ENCODE data around the gene DOK5.

The DOK5 gene

DNA sequence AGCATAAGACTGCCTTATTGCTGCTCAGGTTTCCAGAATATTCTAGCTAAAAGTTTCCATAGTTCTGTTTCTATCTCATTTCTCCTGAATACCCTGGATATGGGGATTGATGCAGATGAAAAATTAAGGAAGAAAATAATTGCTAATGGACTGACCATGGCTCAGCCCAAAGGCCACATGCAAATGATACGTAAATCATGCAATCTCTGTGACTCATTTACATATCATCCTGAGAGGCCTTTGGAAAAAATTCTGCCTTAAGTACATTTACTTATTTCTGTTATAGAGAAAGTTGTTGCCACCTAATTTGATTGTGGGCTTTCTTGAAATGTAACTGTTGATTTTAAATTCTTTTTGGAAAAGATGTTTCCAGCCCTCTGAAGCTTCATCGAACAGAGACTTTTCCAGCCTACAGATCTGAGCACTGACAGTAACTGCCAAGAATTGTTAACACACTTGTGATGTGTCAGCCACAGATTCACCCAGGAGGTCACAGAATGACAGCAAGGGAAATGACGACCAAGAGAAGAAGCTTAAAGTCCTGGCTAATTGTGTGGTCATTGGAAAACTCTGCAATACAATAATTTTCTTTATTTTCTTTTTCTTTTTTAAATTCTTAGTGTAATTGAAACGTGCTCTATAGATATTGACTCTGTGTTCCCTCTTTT lies 174.8 kb downstream of the DOK5 start:
- DNase-seq: no peak

DNA sequence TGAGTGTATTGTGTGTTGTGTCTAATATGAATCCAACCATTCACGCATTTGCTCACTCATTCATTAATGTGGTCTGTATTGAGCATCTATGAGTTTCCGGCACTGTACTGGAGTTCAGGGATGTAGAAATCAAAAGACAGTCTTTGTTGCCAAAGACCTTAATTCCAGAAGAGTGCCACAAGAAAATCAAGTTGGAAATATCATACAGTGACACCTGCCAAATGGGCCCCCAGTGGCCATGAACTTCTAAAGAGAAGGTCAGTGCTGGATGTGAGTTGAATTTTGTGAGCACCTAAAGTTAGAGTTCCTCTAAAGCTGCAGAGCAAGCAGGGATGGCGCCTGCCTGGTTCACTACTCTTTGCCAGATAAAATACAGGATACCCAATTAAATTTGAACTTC lies 175.9 kb downstream of the DOK5 start:
- DNase-seq: no peak

DNA sequence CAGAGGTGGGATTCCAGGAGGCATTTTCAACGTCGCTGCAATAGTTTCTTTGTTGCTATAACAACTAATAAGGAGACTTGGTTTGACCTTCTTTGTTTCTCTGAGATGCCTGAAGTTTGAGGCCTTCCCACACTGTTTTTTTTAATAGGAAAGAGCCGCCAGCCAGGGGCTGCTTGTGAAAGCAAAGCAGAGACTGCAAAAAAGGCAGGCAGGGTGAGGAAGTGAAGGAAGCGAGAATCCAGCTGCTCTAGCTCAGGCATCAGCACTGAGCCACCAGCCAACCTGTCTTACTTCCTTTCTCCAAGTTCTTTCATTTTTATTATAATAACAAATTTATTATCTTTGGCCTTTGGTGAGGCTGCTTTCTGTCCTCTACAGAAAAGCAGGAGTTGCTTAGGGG lies 179.1 kb downstream of the DOK5 start:
- no peak for DNase-seq

DNA sequence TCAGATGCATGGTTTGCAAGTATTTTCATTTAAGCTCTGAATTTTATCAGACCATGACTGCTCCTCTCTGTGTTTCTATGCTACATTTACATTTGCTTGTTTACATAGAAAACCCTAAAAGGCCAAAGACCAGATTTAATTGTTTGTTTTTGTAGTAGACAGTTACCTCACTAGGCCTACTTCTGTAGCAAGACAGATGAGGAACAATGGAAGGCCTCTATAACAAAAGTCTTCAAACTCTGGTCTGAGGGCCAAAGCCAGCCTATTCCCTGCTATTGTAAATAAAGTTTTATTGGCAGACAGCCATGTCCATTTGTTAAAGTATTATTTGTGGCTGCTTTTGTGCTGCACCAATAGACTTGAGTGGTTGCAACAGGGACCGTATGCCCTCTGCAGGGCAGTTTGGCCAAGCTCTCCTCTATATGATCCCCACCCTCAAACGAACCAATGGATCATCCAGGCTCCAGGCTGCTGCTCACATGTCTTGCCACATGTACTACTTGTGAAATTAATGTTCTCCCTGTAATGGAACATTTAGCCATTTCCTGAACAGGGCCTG lies 182.0 kb downstream of the DOK5 start:
- DNase-seq: no peak

DNA sequence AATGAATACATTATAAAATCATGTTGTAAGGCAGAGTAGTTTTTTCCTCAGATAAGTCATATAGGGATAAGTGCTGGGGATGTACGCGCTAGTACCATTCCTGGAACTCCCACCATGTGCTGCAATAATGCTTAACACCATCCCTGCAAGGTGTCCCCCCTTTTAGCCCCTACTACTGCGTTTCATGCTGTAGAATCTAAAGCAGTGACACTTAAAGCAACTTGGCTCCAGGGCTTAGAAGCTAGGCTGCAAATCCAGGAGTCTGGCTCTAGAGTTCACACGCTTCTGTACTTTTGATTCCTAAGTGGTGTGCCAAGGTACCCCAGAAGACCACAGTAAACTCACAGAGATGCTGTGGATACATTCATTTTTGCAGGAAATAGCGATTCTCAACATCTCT lies 183.1 kb downstream of the DOK5 start:
- no peak for DNase-seq

DNA sequence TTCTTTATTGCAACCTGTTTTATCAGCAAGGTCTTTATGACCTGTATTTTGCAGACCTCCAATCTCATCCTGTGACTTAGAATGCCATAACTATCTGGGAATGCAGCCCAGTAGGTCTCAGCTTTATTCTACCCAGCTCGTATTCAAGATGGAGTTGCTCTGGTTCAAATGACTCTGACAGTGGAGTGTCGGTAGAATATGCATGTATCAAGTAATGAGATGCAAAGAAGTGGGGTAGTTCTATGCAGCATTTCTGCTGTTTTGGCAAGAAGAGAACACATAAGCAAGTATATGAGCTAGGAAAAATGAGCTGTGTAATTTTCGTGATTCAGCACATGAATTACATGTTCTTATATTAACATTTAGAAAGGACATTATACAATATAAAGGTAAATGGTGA lies 185.9 kb downstream of the DOK5 start:
- DNase-seq: no peak

DNA sequence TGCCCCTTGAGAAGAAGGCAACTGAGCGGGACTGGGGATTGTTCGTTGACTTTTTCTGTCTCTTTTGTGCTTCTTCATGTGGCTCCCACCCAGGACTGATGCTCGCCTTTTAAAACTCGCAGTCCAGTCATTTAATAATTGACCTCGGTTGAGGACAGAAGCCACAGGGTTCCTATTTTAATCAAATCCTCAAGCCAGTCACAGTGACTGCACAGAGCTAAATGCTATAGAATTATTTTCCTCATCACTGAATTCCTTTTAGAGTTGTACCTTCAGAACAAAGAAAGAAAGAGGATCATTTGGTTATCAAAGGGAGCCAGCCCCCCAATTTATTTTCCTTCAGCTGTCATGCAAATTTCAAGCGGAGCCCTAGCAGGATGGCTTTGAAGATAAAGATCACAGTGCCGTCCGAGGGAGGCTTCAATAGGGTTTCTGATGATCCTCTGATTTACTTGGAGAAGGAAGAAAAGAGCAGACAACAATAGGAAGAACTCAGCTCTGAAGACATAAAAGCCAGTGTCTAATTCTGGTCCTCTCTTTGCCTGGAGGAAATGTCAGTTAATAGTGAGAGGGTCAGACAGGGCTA lies 186.6 kb downstream of the DOK5 start:
- no peak for DNase-seq

DNA sequence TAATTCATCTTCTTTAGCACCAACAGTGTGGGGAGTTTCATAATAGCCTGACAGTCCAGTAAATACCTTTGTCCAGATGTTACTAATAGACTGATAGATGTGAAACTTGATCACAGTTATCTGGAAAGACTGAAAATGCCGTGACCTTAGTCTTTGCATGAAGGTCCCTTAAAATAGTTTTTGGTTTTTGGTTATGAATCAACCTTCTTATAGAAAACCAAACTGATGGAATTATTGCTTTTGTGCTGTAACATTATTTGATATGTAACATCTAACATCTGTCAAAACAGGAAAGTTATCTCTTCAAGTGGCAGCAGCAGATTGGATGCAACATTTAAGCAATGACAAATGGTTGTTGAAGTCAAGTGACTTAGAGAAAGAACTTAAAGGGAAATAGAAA lies 190.4 kb downstream of the DOK5 start:
- no peak for DNase-seq

DNA sequence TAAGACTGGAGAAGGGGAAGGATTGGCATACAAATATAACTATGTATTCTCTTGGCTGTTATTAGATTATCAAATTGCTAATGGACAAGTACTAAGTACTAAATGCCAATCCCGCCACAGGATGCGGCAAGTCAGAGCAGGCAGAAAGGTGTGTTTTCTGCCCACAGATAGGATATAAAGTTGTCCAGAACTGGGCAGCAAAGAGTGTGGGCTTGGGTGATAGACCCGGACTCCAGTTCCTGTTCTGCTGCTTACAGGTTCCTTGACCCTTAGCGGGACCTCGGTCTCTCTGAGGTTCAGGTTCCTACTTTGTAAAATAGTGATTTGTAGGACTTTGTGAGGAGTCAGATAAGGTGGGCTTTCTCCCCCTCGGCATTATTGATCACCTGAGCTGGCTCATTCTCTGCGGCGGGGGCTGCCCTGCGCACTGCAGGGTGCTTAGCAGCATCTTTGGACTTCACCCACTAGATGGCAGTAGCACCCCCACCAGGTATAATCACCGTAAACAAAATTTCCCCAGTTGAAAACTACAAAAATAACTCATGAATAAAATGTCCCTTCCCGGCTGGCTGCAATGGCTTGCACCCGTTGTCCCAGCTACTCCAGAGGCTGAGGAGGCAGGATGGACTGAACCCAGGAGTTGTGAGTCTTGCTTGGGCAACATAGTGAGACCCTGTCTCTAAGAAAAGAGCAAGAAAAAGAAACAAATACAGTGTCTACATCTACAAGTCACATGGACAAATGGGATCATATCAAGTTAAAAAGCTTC lies 193.1 kb downstream of the DOK5 start:
- DNase-seq: peak; percentile 12

DNA sequence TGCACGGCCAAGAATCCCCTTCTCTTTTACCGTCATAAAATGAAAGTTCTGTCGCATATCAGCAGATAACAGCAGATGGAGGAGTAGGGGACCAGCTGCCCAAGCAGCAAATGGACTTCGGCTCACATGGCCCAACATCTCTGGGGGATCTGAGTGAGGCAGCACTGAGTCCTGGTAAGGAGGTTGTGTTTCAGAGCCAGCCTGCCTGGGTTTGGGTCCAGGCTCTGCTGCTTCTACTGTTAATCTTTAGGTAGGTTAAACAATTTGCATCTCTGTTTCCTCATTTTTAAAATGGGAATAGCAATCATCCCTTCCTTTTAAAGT lies 193.6 kb downstream of the DOK5 start:
- DNase-seq: no peak

DNA sequence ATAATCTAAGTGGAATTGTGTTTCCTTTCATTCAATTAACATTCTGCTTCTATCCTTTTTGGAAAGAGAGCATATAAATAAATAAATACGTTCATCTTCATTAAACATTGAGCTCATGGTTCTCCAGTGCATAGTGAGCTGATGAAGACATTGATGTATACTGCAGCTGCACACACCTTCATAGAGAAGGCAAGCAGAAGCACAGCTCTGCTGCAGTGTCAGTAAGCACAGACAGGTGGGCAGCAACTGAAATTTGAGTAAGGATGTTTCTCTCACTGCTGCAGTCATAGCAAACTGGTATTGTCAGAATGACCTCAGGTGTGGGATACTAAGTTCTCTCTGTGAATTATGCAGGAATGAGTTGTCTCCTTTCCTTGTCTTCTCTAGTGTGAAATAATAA lies 202.9 kb downstream of the DOK5 start:
- no peak for DNase-seq

DNA sequence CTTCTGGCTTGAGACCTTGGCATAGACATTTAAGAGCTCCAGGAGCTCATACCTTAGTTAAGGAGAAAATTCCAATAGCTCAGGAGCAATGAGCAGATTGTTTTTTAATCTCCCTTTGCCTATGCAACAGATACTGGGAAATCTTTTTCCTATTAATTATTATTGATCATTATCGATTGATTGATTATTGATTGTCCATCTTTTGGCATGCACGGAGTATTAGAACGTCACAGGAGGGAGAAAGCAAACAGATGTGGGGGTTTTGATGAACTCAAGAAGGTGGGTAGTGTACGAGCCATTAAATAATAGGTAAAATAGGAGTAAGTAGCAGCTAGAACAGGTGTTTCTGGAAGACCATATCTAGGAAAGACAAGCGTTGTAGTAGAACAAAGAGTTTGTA lies 205.0 kb downstream of the DOK5 start:
- DNase-seq: no peak

DNA sequence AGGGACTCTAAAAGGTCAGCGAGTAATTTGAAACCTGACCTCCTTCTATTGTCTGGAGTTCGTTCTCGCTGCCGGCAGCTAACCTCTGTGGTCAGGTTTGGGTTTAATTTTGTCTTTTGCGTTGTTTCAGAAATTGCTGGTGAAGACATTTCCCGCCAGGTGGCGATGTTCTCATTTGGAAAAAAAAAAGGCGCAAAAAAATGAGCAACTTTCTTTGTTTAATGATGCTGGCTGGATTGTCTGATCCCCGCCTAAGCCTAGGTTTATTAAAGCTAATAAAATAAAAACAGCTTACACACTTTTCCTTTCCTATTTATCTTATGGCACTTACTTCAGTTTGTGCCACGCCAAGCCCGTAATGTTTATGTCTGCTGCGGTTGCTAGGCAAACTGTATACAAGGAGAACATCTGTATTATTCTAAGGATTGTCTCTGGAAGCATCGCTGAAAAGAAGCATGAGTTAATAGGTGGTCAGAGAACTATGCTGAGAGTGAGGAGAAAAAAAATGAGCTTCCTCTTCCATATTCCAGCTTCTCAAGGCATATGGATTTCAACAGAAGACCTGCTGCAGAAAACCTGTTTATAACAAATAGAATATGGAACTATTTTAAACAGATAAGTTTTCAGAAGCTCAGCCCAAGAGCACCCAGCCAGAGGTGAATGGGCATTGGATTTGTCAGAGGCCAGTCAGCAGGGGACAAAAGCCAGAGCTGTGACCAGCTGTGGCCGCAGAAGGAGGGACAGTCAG lies 205.7 kb downstream of the DOK5 start:
- DNase-seq: peak; percentile 37

DNA sequence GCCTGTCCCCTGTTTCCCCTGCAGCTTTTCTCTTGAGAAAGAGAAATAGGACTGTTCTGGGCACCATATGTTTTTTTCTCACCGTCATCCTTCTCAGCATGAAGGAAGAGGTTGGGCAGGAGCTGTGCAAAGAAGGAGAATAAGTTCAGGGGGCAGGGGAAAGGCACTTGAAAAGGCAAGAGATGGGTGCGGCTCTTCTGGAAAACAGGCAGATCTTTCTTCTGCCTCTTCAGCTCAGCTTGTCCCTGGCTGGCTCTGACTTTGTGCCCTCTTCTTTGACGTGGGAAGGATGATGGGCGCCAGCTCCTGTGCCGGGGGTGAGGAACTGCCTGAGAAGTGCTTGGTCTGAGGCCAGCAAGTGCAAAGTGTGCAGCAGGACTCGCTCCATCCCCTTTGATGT lies 206.5 kb downstream of the DOK5 start:
- no peak for DNase-seq

DNA sequence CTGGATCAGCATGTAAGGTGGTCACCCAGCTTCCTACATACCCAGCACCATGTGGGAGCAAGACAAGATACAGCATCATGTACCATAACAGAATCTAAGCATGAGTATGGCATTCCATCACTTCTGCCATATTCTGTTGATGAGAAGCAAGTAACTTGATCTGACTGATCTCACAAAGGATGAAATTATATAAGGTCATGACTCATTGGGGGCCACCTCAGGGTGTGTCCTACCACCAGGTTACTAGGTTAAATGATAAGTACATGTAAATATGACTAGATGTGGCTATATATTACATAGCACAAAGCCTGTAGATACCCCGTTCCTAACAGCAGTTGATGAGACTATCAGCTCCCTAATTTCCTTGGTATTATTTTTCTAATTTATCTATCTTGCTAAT lies 213.1 kb downstream of the DOK5 start:
- no peak for DNase-seq

DNA sequence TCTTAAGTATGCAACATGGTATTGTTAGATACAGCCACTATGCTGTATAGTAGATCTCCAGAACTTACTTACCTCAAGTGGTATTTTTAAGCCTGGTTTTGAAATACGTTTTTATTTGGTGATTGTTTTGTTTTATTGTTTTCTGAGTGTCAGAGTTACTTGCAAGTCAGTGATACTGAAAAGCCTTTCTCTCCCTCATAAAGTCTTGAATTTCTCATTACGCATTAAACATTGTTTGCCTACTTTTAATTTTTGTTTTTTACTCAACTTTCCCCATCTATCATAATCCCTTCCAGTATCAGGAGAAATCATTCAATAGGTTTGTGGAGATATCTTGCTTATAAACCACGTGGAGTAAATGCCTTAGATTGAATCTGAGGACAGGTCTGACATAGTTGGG lies 214.9 kb downstream of the DOK5 start:
- DNase-seq: no peak

DNA sequence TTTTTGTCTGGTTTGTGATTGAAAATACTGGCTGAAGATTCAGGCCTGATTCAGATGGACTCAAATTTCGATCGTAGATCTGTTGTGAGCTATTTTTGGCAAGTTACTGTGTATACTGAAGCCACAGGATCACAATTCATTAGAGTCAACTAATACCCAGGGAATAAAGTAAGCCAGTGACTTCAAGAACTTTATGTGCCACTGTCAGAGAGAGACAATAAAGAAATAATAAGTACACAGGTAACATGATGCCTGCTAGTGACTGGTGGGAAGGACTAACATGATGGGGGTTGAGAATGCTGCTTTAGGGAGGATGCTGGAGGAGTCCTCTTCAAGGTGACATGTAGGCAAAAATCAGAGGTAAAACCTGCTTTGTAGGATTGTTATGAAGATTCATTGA lies 215.9 kb downstream of the DOK5 start:
- DNase-seq: no peak

DNA sequence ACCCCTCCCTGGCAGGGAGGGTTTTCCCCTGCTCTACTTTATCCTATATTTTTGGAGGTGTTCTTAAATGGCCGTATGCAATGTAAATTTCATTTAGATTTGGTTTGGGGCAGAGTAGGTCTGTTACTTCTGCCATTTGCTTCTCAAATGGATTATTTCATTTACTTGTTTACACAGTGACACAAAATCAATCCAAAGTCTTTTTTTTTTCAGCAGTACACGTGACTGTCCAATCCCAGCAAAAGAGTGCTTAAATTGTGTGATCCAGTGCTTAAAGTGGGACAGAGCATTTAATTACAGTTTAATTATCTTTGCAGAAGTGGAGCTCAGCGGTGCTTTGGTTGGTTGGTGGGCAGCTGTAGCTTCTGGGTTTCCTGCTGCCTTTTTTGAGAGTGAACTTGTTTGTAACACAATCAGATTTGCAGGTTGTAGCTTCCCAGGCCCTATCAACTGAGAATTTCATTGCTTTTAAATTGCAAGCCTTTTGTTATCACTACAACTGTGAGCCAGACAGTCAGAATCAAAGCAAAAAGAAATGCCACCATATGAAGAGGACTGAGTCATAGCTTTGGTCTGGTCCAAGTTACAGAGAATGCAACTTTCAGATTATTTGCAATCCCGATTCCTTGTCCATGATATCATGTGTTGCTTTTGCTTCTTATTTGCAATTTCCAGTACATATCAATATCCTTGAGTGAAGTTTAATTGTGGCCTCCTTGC lies 216.9 kb downstream of the DOK5 start:
- DNase-seq: no peak

DNA sequence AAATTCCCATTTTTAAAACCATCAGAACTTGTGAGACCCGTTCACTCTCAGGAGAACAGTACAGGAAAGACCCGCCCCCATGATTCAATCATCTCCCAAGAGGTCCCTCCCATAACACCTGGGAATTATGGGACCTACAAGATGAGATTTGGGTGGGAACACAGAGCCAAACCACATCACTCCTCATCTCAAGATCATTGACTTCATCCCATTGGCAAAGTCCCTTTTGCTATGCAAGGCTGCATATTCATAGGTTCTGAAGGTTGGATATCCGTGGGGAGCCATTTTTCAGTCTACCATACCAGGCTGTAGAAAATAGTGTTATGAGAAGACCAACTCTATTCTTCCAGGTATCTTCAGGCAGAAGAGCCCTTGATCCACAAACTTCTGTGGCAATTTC lies 219.1 kb downstream of the DOK5 start:
- DNase-seq: no peak

DNA sequence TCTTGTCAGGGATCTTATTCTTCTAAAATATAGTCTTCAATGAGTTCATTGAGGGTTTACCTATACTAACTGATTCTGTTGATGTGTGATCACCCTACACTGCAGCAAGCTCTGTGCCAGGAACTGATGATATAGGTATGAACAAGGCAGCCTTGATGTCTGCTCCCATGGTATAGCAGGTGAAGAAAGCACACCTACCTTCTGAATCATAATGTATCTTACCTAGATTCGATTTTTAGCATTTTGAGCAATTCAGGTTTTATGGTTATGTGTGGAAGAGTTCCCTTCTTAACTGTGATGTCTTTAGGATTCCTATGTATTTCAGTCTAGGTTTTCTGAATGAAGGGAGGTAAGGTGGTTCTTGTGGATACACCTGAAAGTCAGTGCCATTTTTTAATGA lies 223.0 kb downstream of the DOK5 start:
- DNase-seq: no peak

Measured in suppressor macrophage treated with lipopolysaccharide for 4 hours (primary cell).